GM21381 (cell line): ENCODE results near the gene NYAP1.
A peak's percentile ranks its signal among the peaks of the same experiment; 100 is the strongest.

ENCODE experiments used
- ATAC-seq: cut with Tn5 transposase; IDR thresholded peaks from one replicate; pipeline ENCODE4 v1.9.1; 2021; ENCODE audit warnings: mild to moderate bottlenecking, moderate library complexity; ENCODE audit not compliant: unreplicated experiment

The NYAP1 gene

DNA sequence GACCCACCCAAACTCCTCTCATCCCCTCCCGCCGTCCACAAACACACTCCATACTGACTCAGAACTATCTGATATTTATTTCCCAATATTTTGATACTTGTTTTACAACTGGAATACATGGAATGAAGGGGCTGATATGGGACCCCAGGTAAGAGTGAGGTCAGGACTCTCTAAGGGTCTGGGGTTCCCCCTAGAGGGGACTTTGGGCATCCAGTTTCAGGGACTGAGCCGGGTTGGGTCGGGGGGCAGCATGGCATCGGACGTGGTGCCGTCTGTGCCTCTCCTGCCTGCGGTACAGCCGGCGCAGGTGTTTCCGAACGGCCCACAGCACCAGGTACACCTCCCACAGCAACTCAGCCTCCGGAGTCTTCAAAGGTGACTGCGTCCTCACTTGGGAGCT, 27.2 kb upstream of the NYAP1 start:
- no peak for ATAC-seq

DNA sequence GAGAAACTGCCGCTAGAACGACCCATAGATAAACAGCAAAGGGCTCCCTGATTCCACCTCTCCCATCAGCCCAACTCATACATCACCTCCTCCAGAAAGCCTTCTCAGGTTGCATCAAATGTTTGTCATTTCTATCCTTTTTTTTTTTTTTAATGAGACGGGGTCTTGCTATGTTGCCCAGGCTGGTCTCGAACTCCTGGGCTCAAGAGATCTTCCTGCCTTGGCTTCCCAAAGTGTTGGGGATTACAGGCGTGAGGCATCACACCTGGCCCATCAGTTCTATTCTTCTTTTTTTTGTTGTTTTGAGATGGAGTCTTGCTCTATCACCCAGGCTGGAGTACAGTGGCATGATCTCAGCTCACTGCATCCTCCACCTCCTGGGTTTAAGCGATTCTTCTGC, 26.7 kb upstream of the NYAP1 start:
- no peak for ATAC-seq

DNA sequence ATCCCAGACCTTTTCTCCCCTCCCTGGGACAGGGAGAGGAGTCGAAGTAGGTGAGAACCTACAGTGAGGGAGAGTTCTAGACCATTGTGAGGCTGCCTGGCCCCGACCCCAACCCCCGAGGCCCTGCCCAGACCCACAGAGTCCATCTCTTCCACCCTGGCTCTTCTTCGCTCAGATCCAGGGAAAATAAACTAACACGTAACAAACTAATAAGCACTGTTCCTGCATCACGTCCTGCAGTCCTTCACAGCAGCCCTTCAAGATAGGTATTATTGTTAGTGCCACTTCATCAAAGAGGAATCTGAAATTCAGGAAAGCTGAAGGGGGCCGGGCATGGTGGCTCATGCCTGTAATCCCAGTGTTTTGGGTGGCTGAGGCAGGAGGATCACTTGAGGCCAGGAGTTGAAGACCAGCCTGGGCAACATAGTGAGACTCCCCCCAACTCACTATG, 19.5 kb upstream of the NYAP1 start, which contains the start of gene SPACDR:
Gene SPACDR (minus strand): TSS at position 51 of the 451 bp plus-strand sequence. CDS start 235 bp downstream, outside the sequence.
- no peak for ATAC-seq

DNA sequence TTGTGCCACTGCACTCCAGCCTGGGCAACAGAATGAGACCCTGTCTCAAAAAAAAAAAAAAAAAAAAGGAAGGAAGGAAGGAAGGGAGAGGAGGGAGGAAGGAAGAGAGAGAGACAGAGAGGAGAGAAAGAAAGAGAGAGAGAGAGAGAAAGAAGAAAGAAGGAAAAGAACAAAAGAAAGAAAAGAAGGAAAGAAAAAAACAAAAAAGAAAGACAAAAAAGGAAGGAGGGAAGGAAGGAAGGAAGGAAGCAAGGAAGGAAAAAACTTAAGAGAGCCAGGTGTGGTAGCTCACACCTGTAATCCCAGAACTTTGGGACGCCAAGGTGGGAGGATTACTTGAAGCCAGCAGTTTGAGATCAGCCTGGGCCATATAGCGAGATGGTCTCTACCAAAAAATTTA, 18.9 kb upstream of the NYAP1 start:
- ATAC-seq, result no peak

DNA sequence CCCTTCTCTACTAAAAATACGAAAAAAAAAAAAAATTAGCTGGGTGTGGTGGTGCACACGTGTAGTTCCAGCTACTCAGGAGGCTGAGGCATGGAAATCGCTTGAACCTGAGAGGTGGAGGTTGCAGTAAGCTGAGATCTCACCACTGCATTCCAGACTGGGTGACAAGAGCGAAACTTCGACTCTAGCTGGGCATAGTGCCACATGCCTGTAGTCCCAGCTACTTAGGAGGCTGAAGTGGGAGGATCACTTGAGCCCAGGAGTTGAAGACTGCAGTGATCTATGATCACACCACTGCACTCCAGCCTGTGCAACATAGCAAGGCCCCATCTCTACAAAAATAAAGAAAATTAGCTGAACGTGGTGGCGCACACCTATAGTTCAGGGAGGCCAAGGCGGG, 18.4 kb upstream of the NYAP1 start:
- no peak for ATAC-seq

DNA sequence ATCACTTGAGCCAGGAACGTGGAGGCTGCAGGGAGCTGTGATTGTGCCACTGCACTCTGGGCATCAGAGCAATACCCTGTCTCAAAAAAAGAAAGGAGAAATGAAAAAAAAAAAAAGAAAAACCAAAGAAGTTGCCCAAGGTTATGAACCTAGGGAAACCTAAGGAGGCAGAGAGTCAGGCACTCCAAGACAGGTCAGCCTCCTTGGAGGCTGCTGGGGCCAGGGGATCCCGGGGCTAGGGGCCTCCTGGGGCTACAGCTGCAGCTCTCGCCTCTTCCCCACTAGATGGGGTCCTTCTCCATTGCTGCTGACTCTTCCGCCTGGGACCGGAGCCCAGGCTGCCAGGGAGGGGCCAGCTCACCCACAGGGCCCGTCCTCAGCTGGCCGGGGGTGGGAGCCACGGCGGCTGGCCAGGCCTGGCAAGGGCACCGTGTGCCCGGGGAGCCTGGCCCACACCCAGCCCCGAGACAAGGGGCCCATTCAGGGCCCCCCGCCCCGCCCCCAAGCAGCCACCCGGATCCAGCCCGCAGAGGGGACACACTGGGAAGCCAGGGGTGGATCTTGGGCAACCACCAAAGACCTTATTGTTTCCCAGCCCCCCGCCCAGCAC, 17.9 kb upstream of the NYAP1 start:
- ATAC-seq, result no peak

DNA sequence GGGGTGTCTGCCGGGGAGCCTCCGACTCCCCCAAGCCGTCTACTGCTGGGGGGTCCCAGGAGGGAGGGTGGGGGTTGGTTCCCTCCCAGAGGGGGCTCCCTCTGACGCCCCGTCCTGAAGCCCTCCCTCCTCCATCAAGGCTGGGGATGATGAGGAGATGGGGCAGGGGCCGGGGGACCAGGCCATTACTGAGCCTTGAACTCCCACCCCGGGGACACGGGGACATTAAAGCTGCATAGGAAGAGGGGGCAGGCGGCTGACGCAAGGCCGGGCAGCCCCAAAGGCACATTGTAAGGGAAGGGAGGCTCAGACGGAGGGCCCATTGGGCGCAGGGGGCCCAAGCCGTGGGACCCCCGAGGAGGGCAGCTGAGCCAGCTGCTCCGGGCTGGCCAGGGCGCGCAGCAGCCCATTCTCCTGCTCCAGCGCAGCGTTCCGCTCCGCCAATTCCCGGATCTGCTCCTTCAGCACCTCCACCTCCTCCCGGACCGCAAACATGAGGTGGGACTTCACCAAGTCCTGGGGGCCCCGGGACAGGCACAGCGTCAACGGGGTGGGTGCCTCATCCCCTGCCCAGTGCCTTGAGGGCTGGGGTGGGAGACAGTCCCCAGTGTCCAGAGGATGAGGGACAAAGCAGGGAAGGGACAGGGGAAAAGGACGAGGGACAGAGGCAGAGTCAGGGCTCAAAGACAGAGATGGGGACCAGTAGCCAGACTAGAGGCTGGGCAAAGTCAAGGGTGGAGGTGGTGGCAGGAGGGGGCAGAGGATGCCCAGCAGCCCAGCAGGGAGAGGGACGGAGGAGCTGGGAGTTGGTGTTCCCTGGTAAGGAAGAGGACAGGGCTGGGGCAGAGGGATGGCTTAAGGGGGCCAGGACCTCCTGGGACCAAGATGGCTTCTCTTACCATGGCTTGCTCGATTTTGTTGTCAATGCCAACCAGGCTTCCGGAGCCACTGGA, 16.8 kb upstream of the NYAP1 start:
- no peak for ATAC-seq

DNA sequence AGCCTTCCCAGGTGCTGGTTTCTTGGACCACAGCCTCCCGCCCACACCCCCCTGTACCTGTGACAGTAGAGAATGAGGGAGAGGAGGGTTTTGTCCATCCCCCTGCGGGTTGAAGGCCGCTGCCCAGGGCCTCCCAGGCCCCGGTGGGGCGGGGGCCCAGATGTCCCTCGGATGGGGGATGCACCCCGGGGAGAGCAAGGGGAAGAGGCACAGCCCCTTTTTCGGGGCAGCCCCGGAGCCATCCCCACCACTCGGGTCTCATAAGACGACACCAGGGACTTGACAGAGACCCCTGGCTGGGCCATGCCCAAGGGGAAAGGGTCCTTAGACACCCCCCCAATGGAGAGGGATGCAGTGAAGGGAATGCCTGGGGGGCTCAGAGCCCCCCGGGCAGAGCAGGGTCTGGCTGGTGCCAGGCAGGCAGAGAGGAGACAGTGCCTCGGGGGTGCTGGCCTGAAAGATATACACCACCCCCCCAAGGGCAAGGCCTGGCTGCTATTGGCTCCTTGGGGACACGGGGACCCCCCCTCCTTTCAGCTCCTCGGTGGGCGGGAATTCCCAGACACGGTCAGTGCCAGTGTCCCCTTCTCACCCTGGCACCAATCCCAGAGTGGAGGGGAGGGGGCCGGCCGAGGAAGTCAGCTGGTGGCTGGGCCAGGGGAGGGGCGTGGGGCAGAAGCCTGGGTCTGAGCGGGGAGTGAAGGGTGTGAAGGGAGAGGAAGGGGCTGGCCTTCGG, 15.9 kb upstream of the NYAP1 start:
- ATAC-seq, result no peak

DNA sequence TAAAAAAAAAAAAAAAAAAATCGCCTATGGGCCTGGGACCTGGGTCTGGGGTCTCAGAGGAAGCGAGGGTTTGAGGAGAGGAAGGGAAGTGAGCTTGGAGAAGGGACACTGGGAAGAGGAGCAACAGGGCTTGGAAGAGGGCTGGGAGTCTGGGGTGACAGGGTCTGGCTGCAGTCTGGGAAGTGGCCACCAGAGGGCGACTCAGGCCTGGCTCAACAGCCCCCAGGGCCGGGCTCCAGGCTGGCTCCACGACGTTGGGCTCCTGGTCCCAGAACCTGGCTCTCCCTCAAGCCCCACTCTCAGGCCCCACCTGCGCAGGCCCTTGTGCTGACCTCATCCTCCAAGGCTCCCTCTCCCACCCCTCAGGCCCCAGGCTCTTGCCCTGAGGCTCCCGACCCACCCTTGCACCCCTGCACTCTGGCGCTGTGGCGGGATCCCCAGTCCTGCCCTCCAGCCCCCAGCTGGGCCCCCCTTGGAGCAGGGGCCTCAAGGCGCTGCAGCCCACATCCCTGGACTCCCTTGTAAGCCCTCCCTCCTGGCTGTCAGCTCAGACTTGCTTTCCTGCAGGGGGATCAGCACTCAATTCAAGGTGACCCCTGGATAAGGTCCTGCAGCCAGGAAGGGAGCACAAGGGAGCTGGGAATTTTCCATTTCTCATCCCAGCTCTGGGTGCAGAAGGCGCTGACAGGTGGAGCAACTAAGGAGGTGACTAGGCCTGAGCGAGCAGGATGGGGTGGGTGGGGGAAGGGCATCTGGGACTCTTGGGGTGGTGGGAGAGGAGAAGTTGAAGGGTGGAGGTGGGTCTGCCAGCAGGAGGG, 14.3 kb upstream of the NYAP1 start:
- ATAC-seq, result no peak

DNA sequence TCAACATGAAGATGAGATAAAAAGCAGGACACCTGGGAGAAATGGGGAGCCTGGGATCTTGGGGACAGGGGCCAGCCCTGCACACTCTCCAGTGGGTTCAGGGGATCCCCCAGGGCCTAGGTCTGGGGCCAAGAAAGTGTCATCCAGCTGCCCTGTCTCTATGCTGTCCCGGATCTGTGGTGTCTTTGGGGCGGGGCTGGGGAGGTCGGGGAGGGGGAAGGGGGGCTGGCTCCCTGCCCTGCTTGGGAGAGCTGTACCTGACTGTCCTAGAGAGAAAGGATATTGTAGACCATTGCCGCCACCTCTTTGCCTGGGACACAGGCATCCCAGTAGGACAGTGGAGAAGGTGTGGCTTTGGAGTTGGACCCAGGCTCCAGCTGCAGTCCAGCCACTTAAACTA, 12.7 kb upstream of the NYAP1 start:
- ATAC-seq, result no peak

DNA sequence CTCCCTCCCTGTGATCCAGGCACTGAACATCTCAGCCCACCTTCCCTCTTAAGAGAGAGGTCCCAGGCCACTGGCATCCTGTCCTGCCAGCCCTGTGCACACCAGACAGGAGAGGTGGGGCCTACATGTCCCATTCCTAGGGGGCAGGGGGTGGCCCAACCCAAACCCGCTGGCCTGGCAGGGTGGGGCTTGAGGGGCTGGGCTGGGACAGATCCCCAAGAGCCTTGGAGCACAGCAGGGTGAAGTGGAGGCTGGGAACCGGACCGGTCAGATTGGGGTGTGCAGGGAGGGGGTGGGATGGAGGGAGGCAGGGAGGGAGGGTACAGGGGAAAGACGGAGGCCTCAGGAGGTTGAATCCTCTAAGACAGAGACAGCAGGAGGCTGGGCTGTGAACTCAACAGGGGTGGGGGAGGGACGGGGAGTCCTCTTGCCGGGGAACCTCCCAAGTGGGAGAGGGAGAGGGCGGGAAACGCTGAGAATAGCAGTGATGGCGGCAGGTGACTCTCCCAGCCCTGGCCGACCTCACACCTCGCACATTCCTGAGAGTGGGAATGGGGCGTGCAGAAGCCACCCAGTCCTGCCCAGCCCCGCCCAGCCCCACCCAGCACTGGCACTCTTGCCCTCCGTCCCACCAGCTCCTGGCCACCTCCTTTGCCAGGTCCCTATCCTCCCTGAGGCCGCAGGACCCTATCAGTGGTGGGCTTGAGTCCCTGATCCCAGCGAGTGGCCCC, 11.4 kb upstream of the NYAP1 start:
- no peak for ATAC-seq

DNA sequence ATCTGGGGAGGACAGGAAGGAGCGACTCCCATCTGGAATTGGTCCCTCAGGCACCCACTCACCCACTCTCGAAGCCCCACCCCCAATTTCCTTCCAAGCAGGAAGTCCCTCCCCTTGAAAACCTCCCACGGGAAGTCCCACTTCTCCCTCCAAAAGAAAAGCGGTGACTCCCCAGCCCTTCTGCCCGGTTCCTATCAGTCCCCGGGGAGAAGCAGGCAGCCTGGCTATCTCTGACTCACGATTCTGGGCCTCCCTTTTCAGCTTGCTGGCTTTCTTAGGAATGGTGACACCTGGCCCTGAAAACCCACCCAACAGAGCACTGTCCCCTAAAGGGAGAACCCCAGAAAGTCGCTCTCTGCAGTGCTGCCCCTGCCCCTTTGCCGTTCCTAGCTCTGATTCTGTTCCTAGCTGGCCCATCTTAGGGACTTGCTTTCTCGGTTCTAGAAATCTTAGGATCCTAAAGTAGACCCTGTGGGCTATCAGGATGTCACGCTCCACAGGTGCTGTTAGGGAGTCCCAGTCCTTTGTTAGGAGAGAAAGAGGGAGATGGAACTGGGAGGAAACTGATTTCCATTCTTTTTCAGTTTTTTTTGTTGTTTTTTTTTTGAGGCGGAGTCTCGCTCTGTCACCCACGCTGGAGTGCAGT, 10.8 kb upstream of the NYAP1 start:
- no peak for ATAC-seq

DNA sequence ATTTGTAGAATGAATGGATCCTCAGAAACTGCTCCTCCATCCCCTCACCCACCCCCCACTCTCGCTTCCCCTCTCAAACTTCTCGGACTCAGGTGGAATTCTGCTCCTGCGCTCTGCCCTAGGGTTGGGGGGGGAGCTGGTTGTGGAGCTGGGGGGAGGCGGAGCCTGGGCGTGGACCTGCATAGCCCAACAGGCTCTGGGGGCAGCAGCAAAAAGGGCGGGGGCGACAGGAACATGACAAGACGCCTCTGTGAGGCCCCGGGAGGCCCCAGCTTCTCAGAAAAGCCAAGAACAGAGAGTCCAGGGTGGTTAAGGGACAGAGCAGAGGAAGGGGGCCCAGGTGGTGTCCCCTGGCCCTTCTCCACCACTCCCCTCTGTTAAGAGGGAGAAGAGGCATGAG, 8.2 kb upstream of the NYAP1 start:
- ATAC-seq, result no peak

DNA sequence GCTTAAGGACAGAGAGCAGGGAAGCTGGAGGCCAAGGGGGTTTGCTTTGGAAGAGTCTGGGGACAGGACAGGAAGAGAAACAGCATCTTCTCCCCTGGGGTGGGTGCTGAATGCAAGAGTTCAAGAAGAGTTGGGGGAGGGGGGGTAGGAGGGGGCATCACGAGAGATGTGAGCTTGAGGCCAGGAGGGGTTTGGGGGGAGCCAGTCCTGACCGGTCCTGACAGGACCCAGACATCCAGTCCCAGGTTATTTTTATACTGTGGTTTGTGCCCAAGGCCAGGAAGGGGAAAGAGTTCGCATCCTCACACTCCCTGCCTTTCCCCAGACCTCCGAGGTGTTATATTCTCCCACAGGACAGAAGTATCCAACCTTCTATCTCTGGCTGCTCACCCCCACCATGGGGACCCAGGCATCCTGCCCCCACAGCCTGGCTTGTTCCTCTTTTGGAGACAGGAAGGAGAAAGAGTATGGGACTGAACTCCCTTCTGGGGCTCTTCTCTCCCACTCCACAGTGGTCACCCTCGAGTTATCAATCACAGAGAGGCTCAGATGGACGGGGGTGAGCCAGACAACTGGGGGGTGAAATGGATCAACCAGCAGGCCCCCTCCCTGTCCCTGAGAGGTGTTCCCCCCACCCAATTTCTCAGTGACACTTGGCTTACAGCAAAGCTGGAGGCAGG, 7.5 kb upstream of the NYAP1 start:
- ATAC-seq, result no peak

DNA sequence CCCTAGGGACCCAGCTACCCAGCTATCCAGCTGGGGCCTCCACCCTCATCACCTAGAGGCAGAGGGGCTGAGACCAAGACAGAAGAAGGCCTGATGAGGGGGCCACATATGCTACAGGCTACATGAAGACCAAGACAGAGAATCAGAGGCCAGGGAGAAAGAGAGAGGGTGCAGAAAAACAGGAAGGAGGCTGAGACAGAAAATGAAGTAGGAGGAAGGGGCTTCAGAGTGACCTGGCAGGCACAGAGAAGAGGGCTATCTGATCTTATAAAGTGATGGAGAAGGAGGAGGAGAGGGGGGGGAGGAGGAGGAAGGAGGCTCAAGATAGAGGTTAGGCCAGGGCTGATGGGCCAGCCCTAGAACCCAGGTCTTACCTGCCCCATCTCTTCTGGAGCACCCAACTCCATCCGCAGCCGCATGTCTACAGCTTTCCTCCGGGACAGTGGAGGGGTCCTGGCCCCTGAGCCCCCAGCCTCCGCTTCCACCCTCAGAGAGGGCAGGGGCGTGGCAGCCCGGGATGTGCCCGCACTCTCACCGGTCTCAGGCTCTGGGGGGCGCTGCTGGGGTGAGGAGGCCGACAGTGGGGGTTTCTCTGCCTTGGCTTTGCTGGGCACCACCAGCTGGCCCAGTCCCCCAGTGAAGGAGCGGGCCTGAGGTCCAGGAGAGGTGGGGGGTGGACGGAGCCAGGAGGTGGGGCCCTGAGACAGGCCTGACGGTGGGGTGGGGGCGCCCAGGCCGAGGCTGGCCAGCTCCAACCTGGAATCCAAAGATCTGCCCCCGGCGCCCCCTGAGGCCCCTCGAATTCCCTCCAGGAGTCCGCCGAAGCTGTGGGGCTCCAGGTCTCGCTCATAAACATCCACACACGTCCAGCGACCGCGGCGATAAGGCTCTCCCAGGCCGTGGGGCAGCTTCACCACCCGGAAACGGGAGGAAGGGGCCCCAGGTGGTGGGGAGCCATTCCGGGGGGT, 6.5 kb upstream of the NYAP1 start:
- no peak for ATAC-seq

DNA sequence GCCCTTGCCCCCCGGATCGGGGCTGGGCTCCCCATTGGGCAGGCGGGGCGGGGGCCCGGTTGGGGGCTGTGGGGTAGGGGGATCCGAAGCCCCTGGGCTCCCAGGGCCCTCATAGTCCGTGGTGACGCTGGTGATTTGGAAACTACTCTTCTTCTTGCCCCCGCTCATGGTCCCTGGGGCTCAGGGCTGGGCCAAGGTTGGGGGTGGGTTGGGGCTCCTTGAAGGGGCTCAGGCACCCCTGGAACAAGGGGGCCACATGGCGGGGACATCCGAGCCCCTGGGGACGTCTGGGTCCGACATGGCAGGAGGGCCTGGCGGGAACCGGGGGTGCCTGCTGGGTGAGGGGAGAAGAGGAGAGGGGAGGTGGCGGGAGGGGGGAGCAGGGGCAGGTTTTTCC, 5.9 kb upstream of the NYAP1 start:
- ATAC-seq, result no peak

DNA sequence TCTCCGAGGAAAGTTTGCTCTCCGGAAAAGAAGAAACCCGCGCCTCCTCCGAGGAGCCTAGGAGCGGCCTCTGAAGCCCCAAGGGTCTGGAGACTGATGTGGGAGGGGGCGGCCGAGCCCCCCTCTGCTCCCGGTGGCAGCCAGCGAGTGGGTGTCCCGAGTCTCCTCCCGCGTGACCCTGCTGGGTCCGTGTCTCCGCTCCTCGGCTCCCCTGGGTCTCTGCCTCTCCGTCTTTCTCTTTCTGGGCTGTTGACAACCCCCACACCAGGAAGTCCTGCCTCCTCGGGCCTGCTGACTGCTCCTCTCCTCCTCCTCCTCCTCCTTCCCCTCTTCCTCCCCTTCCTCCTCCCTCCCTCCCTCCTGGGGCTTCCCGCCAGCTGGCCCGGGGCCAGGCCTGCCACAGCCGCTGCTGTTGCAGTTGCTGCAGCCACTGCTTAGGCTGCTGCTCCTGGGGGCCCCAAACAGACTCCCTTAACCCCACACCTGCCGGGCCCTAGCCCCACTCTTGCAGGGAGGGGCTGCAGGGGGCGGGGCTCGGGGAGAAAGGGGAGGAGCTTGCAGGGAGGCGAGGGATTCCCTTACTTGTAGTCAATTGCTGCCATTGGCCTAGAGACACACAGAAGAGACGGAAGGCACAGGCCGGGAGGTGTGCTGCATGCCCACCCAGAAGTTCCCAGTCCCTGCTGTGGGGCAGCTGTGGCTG, 4.6 kb upstream of the NYAP1 start, which contains the start of gene TSC22D4:
Gene TSC22D4 (minus strand): TSS at position 257 of the 703 bp plus-strand sequence. CDS start 1,176 bp downstream, outside the sequence.
- ATAC-seq, result peak; percentile 60
